Hepatic stellate cell (primary cell): ENCODE data around the gene CCDC40.
"Not testable (repeated sequence)": the region's sequence is repeated elsewhere in the genome, so short reads cannot be mapped to it uniquely, and the experiment has no call there.

Source experiments
- DNase-seq: peaks from one replicate; pipeline ENCODE4 v3.0.0; 2011; ENCODE audit warnings: low spot score

Gene CCDC40

GRCh38 chr17:80021600-80021999 lies 14.8 kb upstream of the CCDC40 start:
- no peak for DNase-seq

- no peak for DNase-seq
Measured at GRCh38 chr17:80023481-80024205, 12.8 kb upstream of the CCDC40 start.

- no peak for DNase-seq
Measured at GRCh38 chr17:80024206-80024972, 12.1 kb upstream of the CCDC40 start.

GRCh38 chr17:80025140-80025539 lies 11.3 kb upstream of the CCDC40 start:
- DNase-seq: no peak

- DNase-seq: no peak
Measured at GRCh38 chr17:80025796-80026195, 10.6 kb upstream of the CCDC40 start.

- DNase-seq: no peak
Measured at GRCh38 chr17:80026359-80027042, 9.9 kb upstream of the CCDC40 start.

- DNase-seq: no peak
Measured at GRCh38 chr17:80027043-80027435, 9.4 kb upstream of the CCDC40 start.

GRCh38 chr17:80028030-80028429 lies 8.4 kb upstream of the CCDC40 start:
- DNase-seq: no peak

GRCh38 chr17:80029258-80029974 lies 7.0 kb upstream of the CCDC40 start:
- DNase-seq: peak; percentile 92

- DNase-seq: no peak
Measured at GRCh38 chr17:80030730-80031410, 5.6 kb upstream of the CCDC40 start.

GRCh38 chr17:80031691-80032430 lies 4.6 kb upstream of the CCDC40 start:
- no peak for DNase-seq

- DNase-seq: no peak
Measured at GRCh38 chr17:80032614-80033171, 3.7 kb upstream of the CCDC40 start.

- no peak for DNase-seq
Measured at GRCh38 chr17:80033840-80034239, 2.6 kb upstream of the CCDC40 start.

- peak; percentile 52 for DNase-seq
Measured at GRCh38 chr17:80034791-80035686, 1.4 kb upstream of the CCDC40 start.

GRCh38 chr17:80035687-80035936 lies 830 bp upstream of the CCDC40 start, which contains the start of gene TBC1D16:
TSS of gene TBC1D16 (minus strand) at chr17:80035872. CDS start at chr17:80013547, 22,325 bp downstream.
- no peak for DNase-seq

GRCh38 chr17:80036715-80037477 lies 454 bp downstream of the CCDC40 start:
- DNase-seq: peak; percentile 49

- DNase-seq: no peak
Measured at GRCh38 chr17:80043963-80044362, 7.5 kb downstream of the CCDC40 start.

GRCh38 chr17:80045703-80046102 lies 9.3 kb downstream of the CCDC40 start:
- DNase-seq: no peak

GRCh38 chr17:80046709-80047108 lies 10.3 kb downstream of the CCDC40 start:
- not testable (repeated sequence) for DNase-seq
